Gastrocnemius medialis (tissue), 4 donors: ENCODE data around the gene BRMS1.

Experiments used
- POLR2A ChIP-seq, 2 donors: fragments of 450-650 bp; IDR thresholded peaks; one replicate each; pipeline ENCODE4 v1.6.1; 2017; ENCODE audit warnings: antibody characterized with exemption in 2 of 2, mild to moderate bottlenecking in 2 of 2, moderate library complexity in 2 of 2
- TF ChIP-seq, protein P1 (sequence below), 5 experiments: fragments of 450-650 bp in 3 of 5; fragments of 200-600 bp in 2 of 5; sonication (generic) in 2 of 5; IDR thresholded peaks in 4 of 5; conservative IDR thresholded peaks in 1 of 5; 1 replicate in 4 of 5; 2 replicates in 1 of 5; pipeline ENCODE4 v1.5.1; 2016 to 2019; ENCODE audit warnings: antibody characterized with exemption in 5 of 5, mild to moderate bottlenecking in 3 of 5, moderate library complexity in 3 of 5

DNA sequence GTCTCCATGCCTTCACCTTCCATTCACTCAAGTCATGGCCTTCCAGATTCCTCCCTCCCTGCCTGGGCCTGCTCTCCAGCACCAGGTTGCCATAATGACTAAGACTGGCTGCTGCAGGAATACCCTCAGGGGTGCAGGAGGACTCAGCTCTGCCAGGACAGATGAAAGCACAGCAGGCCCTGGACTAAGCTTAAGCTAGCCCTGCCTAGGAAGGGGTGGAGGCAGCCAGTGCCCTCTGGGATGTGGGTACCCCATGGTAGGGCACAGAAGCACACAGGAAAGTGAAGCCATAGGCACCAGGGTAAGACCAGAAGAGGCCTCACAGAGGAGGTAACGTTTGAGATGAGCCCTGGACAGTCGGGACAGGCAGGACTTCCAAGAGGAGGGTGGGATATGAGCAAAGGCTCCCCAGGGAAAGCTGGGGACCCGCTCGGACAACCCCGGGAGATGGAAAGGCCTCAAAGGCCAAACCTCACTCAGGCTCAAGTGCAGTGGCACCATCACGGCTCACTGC is 5.7 kb downstream of the BRMS1 start:
- TF ChIP-seq, protein P1, sequence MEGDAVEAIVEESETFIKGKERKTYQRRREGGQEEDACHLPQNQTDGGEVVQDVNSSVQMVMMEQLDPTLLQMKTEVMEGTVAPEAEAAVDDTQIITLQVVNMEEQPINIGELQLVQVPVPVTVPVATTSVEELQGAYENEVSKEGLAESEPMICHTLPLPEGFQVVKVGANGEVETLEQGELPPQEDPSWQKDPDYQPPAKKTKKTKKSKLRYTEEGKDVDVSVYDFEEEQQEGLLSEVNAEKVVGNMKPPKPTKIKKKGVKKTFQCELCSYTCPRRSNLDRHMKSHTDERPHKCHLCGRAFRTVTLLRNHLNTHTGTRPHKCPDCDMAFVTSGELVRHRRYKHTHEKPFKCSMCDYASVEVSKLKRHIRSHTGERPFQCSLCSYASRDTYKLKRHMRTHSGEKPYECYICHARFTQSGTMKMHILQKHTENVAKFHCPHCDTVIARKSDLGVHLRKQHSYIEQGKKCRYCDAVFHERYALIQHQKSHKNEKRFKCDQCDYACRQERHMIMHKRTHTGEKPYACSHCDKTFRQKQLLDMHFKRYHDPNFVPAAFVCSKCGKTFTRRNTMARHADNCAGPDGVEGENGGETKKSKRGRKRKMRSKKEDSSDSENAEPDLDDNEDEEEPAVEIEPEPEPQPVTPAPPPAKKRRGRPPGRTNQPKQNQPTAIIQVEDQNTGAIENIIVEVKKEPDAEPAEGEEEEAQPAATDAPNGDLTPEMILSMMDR (IDR thresholded peaks at IDR 0.05 in 4 of 5, conservative IDR thresholded peaks at IDR 0.05 in 1 of 5), result no peak
- no peak for TF ChIP-seq POLR2A (IDR thresholded peaks at IDR 0.05)
